ENCODE results near the gene ILKAP.
A peak's percentile ranks its signal among the peaks of the same experiment; 100 is the strongest.

Gene ILKAP, protein sequence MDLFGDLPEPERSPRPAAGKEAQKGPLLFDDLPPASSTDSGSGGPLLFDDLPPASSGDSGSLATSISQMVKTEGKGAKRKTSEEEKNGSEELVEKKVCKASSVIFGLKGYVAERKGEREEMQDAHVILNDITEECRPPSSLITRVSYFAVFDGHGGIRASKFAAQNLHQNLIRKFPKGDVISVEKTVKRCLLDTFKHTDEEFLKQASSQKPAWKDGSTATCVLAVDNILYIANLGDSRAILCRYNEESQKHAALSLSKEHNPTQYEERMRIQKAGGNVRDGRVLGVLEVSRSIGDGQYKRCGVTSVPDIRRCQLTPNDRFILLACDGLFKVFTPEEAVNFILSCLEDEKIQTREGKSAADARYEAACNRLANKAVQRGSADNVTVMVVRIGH

DNA sequence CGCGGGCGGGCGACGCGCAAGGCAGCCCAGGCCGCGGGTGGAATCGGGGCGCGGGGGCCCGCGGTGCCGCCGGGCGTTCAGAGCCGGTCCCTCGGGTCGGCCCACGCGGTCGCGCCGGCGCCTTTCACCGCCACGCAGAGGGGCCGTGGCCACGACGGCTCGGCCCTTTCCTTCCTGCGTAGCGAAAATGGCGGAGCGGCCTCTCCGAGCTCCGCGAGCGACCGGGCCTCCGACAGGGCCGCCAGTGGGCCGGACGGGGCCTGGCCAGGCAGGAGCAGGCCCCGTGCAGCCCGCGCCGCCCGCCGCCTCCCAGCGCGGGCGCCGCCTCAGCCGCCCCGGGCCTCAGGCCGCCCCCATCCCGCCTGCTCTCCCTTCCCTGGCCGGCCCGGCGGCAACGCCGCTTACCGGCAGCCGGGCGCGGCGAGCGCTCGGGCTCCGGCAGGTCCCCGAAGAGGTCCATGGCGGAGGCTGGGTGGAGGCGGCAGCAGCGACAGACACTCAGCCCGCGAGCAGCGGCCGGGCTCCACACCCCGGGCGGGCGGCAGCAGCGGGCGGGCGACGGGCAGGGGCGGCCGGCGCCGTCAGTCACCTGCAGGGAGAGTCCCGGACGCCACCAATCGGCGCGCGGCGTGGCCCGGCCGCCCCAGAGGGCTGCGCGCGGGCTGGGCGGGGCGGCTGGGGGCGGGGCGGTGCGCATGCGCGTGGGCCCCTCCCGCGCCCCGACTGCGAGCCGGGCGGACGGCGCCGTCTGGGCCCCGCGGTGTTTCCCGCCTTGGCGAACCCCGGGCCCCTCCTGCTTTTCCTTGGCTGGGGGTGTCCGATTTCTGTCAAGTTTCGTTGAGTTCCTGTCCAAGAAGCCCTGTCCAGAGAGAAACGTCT is at the start of gene ILKAP:
Gene ILKAP (minus strand): TSS at position 602 of the 879 bp plus-strand sequence. CDS start 142 bp downstream, at position 460.
- Histone ChIP-seq H3K4me3 (ENCODE audit: low read depth, low read length, poor library complexity, severe bottlenecking) (peak within 1 kb of the TSS; percentile 98), H4K20me1 (ENCODE audit: insufficient read depth, low read length) (0 out of 2 replicates have a peak, but pooled peaks cover 2% of the 10 kb centered on the region), H3K9me3 (ENCODE audit: low read length) (no peaks in the 10 kb centered on the region), H3K4me1 (ENCODE audit: insufficient read depth, low read length, severe bottlenecking) (peaks cover 46% of the 10 kb centered on the region), H3K36me3 (ENCODE audit: insufficient read depth, low read length) (peaks cover 18% of the 10 kb centered on the region), H3K79me2 (ENCODE audit: insufficient read depth, low read length) (peaks cover 48% of the 10 kb centered on the region), H3K9ac (ENCODE audit: low read length) (peak within 1 kb of the TSS; percentile 99), H3F3A (ENCODE audit: insufficient read depth, low read length) (no peaks in the 10 kb centered on the region), H3K9me2 (ENCODE audit: low read depth, low read length) (no peaks in the 10 kb centered on the region), H2AFZ (ENCODE audit: low read length) (0 out of 2 replicates have a peak within 1 kb of the TSS, but pooled peaks have one; percentile 39), H3K27me3 (ENCODE audit: insufficient read depth, low read length) (no peaks in the 10 kb centered on the region), H3K4me2 (ENCODE audit: low read length) (peak within 1 kb of the TSS; percentile 94), H3K27ac (ENCODE audit: low read depth, low read length, poor library complexity, severe bottlenecking) (peak within 1 kb of the TSS; percentile 84)
- TF ChIP-seq, protein P1, sequence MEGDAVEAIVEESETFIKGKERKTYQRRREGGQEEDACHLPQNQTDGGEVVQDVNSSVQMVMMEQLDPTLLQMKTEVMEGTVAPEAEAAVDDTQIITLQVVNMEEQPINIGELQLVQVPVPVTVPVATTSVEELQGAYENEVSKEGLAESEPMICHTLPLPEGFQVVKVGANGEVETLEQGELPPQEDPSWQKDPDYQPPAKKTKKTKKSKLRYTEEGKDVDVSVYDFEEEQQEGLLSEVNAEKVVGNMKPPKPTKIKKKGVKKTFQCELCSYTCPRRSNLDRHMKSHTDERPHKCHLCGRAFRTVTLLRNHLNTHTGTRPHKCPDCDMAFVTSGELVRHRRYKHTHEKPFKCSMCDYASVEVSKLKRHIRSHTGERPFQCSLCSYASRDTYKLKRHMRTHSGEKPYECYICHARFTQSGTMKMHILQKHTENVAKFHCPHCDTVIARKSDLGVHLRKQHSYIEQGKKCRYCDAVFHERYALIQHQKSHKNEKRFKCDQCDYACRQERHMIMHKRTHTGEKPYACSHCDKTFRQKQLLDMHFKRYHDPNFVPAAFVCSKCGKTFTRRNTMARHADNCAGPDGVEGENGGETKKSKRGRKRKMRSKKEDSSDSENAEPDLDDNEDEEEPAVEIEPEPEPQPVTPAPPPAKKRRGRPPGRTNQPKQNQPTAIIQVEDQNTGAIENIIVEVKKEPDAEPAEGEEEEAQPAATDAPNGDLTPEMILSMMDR (IDR thresholded peaks at IDR 0.05; ENCODE audit: low read length) = no peak
- no peak for TF ChIP-seq EZH2 (IDR thresholded peaks at IDR 0.05; ENCODE audit: borderline replicate concordance, low read length)

DNA sequence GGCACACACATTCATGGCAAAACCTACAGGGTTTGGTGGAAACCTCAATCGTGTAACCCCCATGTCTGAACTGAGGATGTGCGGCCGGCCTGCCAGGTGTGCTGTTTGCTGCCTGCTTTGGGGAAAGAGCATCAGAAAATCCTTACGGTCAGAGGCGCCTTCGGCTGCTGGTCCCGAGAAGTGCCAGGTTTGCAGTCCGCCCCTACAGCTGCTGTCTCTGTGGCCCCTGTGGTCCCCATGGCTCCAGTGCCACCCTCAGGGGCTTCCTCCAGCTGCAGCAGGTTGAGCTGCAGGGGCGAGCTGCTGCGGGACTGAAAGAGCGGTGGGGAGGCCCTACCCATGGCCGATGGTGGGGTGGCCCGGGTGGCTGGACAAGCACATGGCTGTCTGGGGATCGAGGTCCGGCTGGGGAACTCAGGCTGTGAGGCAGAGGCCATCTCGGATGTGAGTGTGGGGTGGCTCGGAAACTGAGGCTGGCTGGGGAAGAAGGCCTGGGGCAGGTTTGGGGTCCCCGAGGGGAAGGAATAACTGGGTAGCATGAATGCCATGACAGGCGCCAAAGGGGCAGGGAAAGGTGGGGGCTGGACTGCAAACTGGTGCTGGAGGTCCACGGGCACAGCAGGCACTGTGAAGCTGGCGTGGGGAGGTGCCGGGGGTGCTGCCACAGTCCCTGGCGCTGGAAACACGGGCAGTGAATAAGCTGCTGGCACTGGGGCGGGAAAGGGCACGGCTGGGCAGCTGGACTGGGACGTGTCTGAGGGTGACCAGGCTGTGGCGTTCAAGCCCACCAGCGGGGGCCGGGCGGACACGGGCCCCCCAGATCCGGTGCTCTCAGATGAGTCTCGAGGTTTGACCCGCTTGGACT is 49.5 kb upstream of the ILKAP start:
- Histone ChIP-seq H3K9me2 (ENCODE audit: low read depth, low read length) (no peaks in the 10 kb centered on the region), H3K27ac (ENCODE audit: low read depth, low read length, poor library complexity, severe bottlenecking) (no peak overlapping the region), H3K36me3 (ENCODE audit: insufficient read depth, low read length) (peaks cover 29% of the 10 kb centered on the region; the same call in 1 of the 2 replicates), H3F3A (ENCODE audit: insufficient read depth, low read length) (no peaks in the 10 kb centered on the region), H3K9ac (ENCODE audit: low read length) (no peak overlapping the region), H4K20me1 (ENCODE audit: insufficient read depth, low read length) (no peaks in the 10 kb centered on the region), H3K4me2 (ENCODE audit: low read length) (no peak overlapping the region), H3K27me3 (ENCODE audit: insufficient read depth, low read length) (no peaks in the 10 kb centered on the region), H3K9me3 (ENCODE audit: low read length) (no peaks in the 10 kb centered on the region), H2AFZ (ENCODE audit: low read length) (no peak overlapping the region), H3K79me2 (ENCODE audit: insufficient read depth, low read length) (no peaks in the 10 kb centered on the region), H3K4me3 (ENCODE audit: low read depth, low read length, poor library complexity, severe bottlenecking) (no peak overlapping the region), H3K4me1 (ENCODE audit: insufficient read depth, low read length, severe bottlenecking) (no peaks in the 10 kb centered on the region)
- TF ChIP-seq, protein P1 (IDR thresholded peaks at IDR 0.05; ENCODE audit: low read length) = no peak
- TF ChIP-seq EZH2 (IDR thresholded peaks at IDR 0.05; ENCODE audit: borderline replicate concordance, low read length) = no peak

DNA sequence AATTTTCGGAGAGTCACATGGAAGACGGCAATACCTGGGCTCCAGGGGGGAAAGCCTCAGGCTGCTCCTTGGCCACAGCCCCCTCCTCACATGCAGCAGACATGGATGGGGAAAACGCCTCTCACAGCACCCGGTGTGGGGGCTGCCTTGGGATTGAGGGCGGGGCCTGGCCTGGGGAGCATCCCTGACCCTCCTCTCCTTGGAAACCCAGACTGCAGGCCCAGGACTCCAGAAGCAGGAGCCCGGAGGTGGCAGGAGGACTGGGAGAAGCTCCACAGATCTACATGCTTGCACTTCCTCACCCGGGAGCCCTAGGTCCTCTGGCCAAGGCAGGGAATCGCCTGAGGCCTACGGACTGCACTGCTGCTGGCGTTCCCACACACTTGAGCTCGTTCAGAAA is 48.5 kb upstream of the ILKAP start:
- no peak overlapping the region for H3K9ac ChIP-seq (ENCODE audit: low read length)
- H3F3A ChIP-seq (ENCODE audit: insufficient read depth, low read length) = no peaks in the 10 kb centered on the region
- H3K4me3 ChIP-seq (ENCODE audit: low read depth, low read length, poor library complexity, severe bottlenecking) = no peak overlapping the region
- no peaks in the 10 kb centered on the region for H3K4me1 ChIP-seq (ENCODE audit: insufficient read depth, low read length, severe bottlenecking)
- peaks cover 27% of the 10 kb centered on the region; the same call in 1 of the 2 replicates for H3K36me3 ChIP-seq (ENCODE audit: insufficient read depth, low read length)
- no peaks in the 10 kb centered on the region for H3K9me2 ChIP-seq (ENCODE audit: low read depth, low read length)
- no peaks in the 10 kb centered on the region for H3K79me2 ChIP-seq (ENCODE audit: insufficient read depth, low read length)
- H3K9me3 ChIP-seq (ENCODE audit: low read length) = no peaks in the 10 kb centered on the region
- H3K4me2 ChIP-seq (ENCODE audit: low read length) = no peak overlapping the region
- no peak overlapping the region for H2AFZ ChIP-seq (ENCODE audit: low read length)
- no peak overlapping the region for H3K27ac ChIP-seq (ENCODE audit: low read depth, low read length, poor library complexity, severe bottlenecking)
- TF ChIP-seq, protein P1 (IDR thresholded peaks at IDR 0.05; ENCODE audit: low read length) = no peak
- no peak for TF ChIP-seq EZH2 (IDR thresholded peaks at IDR 0.05; ENCODE audit: borderline replicate concordance, low read length)
- H4K20me1 ChIP-seq (ENCODE audit: insufficient read depth, low read length) = no peaks in the 10 kb centered on the region
- H3K27me3 ChIP-seq (ENCODE audit: insufficient read depth, low read length) = no peaks in the 10 kb centered on the region
